Stimulated activated CD4-positive, alpha-beta T cell treated with anti-CD3 and anti-CD28 coated beads, Interleukin-15, amount 100 ng/mL, for 48 hours (primary cell): ENCODE results near the gene ZNF768.
A peak's percentile ranks its signal among the peaks of the same experiment; 100 is the strongest.
"Not testable (repeated sequence)": the region's sequence is repeated elsewhere in the genome, so short reads cannot be mapped to it uniquely, and the experiment has no call there.

Experiments used
- DNase-seq, 2 donors: peaks; one replicate each; pipeline ENCODE4 v3.0.0-alpha.2; 2020; ENCODE audit warnings: low read depth in 2 of 2

Gene ZNF768

DNA sequence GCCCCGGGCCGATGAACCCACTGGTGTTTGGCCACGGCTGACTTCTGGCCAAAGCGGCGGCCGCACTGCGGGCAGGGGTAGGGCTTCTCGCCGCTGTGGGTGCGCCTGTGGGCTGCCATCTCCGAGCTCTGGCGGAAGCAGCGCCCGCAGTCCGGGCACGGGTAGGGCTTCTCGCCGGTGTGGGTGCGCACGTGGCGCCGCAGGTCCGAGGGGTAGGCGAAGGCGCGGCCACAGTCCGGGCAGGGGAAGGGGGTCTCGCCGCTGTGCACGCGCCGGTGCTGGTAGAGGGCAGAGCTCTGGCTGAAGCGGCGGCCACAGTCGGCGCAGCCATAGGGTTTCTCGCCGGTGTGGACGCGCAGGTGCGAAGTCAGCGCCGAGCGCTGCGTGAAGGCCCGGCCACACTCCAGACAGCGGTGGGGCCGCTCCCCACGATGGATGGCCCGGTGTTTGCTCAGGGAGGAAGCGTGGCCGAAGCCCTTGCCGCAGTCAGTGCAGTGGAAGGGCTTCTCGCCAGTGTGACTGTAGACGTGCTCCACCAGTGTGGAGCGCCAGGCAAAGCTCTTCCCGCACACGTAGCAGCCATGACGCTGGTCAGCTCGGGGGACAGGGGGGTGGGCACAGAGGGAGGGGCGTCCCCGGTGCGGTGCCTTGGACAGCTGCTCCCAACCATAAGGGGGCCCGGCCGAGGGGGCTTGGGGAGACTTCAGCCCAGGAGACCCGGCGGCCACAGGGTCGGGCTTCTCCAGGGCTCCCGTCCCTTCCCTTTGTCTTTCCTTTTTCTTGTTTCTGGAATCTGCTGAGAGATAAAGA is 29.2 kb upstream of the ZNF768 start:
- DNase-seq: no peak

DNA sequence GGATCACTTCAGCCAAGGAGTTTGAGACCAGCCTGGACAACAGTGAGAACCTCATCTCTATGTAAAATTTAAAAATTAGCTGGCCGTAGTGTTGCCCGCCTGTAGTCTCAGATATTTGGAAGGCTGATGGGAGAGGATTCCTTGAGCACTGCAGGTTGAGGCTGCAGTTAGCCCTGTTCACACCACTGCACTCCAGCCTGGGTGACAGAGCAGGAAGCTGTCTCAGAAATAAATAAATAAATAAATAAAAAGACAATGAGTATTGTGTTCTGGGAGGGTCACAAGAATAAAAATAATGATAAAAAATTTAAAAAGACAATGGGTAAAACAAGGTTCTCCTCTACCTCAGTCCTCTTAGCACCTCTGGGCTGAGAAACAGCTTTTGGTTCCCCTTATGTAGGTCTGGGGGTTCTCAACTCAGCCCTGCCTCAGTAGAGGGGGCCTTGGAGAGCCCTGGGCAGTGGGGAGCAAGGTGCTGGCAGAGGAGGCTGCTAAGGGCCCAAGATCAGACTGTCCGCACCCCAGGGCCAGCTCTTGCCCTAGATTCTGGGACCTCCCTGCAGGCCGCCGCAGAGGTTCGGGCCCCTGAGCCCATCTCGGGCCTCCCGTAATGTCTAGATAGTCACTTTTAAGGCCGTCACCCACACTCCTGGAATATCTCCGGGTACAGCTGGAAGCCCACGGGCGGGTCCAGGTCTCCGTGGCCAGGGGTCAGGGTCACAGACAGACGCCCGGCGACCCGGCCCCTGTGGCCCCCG is 28.4 kb upstream of the ZNF768 start:
- no peak for DNase-seq

DNA sequence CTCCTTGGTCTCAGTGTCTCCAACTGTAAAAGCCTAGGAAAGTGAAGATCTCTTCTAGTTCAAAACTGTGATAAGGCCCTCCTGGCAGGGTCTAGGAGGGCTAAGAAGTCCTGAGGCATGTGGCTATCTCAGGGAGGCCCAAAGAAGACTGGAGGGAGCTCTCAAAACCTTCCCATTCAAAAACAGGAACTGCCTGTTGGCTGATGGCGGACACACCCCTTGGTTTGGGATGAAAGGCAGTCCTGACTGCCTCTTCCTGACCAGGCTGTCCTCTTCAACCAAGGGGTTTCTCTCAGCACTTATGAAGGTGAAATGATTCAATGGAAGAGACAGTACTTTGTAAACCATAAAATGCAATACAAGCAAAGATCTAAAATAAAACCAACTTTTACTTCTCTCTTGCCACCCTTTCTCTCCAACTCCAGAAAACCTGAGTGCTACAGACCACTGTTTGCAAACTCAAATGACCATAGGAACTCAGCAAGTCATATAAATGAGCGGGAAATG is 27.1 kb upstream of the ZNF768 start:
- DNase-seq: no peak

DNA sequence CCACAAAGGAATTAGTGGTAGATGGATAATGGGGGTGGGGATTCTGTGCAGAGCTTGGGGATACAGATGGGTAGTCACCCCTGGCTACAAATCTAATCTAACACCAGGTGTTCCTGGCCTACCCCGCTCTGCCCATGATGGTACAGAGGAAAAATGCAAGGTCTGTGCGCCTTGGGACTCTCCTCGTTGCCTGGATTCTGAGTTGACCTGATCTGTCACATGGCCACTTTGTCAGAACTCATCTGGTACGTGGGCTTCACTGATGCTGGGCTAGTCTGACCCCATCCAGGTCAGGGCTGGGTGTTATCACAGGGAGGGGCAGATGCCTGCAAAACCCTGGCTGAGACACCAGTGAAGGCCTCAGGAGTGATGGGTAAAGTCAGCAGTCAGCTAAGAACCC is 26.6 kb upstream of the ZNF768 start:
- no peak for DNase-seq

GRCh38 chr16:30551781-30552180 is 25.4 kb upstream of the ZNF768 start:
- peak in 1 of 2 donors; percentile 51 for DNase-seq

DNA sequence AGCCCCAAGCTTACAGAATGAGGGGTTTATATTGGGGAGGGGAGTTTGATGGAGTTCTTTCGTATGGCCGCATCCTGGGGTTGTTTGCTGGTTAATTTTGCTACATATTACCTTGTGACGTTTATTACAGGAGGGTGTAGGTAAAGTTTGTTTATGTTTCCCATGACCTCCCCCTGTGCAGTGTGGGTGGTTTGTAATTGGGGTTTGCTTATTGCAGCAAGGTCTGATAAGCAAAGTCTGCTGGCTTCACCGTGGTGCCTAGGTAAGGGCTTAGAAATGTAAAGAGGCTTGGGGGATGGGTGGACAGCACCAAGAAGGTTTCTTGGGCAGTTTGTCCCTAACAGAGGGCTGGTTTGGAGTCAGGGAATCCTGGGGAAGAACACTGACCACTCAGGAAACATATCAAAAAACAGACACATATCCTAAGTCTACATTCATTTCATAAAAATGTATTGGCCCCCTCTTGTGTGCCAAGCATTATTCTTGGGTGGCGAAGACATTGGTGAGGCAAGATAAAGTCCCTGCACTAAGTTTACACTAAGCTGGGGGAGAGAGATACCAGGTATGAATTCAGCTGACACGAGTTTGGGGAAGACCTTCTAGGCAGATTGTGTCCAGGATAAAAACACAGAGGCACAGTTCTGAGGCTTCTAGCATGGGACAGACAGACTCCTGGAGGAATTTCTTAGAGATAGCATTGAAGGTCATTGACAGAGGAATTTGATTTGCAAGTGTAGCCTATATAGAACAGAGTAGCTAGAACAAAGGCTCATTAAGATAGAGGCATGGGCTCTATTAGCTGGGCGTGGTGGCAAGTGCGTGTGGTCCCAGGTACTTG is 22.3 kb upstream of the ZNF768 start:
- DNase-seq: no peak

DNA sequence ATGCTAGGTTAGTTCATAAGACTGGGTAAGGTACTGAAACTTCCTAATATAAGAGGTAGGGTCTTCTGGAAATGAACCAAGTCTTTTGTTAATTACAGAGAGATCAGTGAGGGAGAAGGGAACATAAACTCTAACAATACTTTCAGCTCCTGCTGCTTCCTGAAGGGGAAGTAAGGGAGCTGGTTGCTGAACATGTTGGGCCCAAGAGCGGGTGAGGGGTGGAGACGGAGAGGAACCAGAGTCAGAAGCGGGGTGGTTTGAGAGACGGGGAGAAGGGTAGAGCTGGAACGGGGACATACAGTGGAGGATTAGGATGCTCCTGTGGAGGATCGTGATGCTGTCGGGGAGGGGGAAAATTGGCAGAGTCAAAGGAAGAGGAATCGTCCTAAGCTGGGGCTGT is 19.7 kb upstream of the ZNF768 start:
- DNase-seq: no peak

GRCh38 chr16:30543067-30543466 is 16.7 kb upstream of the ZNF768 start:
- no peak for DNase-seq

DNA sequence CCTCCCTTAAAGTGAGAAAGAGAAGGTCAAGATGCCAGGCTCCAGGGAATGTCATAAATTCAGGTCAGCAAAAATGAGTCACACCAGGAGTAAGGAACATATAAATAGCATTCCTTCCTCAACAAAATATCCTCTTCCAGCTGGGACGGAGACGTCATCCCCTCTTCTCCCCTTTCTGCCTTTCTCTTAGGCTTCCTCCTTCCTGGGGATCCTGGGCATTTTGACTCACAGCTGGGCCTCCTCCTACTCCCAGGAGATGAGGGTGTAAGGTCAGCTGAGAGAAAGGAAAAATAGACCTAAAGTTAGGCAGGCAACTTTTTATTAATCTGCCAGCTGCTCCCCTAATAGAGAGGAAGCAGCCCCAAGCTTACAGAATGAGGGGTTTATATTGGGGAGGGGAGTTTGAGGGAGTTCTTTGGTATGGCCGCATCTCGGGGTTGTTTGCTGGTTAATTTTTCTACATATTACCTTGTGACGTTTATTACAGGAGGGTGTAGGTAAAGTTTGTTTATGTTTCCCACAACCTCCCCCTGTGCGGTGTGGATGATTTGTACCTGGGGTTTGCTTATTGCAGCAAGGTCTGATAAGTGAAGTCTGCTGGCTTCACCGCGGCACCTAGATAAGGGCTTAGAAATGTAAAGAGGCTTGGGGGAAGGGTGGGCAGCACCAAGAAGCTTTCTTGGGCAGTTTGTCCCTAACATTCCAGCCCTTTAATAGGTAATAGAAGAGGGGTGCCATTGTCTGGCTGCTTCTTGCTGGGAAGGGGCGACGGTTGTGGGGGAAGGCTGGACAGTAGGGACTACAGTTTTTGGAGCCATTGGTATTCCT is 15.3 kb upstream of the ZNF768 start:
- no peak for DNase-seq

DNA sequence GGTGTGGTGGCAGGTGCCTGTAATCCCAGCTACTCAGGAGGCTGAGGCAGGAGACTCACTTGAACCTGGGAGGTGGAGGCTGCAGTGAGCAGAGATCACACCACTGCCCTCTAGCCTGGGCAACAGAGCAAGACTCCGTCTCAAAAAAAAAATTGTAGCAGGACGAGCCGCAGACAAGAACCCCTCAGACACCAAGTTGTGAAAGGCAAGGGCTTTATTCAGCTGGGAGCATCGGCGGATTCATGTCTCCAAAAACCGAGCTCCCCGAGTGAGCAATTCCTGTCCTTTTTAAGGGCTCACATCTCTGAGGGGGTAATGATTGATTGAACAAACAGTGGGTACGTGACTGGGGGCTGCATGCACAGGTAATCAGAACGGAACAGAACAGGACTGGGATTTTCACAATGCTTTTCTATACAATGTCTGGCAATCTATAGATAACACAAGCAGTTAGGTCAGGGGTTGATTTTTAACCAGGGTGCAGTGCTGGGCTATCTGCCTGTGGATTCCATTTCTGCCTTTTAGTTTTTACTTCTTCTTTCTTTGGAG is 14.6 kb upstream of the ZNF768 start:
- DNase-seq: not testable (repeated sequence)

DNA sequence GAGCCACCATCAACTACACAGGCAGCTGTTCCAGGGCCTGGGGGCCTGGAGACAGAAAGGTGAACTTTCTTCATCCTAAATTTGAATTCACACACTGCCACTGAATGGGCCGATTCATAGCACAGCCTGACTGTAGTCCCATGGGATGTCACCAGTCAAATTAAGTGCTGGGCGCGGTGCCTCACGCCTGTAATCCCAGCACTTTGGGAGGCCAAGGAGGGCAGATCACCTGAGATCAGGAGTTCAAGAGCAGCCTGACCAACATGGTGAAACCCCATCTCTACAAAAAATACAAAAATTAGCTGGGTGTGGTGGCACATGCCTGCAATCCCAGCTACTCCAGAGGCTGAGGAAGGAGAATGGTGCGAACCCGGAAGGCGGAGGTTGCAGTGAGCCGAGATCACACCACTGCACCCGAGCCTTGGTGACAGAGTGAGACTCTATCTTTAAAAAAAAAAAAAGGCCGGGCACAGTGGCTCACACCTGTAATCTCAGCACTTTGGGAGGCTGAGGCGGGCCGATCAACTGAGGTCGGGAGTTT is 13.7 kb upstream of the ZNF768 start:
- DNase-seq: not testable (repeated sequence)

GRCh38 chr16:30539000-30539964 is 12.9 kb upstream of the ZNF768 start:
- DNase-seq: no peak

- not testable (repeated sequence) for DNase-seq
These were observed 10.1 kb upstream of the ZNF768 start for GRCh38 chr16:30536391-30537024.

DNA sequence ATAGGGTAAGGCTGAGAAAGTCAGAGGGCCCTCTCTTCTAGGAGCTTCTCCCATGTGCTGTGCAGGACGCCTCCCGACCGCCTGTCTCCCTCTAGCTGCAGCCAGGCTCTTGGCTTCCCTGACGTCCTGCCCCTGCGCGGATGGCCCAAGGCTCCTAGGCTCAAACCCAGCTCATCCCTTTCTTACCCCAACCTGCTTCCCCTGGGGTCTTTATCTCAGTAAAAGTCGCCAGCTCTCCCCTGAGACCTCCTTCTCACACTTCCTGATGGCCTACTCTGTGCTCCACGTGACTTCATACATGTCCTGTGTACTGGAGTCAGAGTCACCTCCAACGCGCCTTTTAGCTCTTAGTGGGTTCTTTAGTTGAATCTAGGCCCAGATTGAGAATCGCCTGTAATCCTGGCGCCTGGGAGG is 9.4 kb upstream of the ZNF768 start:
- peak in 1 of 2 donors; percentile 51 for DNase-seq

- no peak for DNase-seq
These were observed 8.9 kb upstream of the ZNF768 start for GRCh38 chr16:30535106-30535776.

GRCh38 chr16:30534368-30535105 is 8.2 kb upstream of the ZNF768 start, which contains the start of gene ZNF747:
ZNF747 (minus strand) TSS chr16:30534858; CDS start chr16:30534679, 179 bp downstream.
- peak; percentile 80 to 87 for DNase-seq

GRCh38 chr16:30533748-30534367 is 7.5 kb upstream of the ZNF768 start:
- no peak for DNase-seq
